Measurements from ENCODE around the gene STXBP4.

DNA sequence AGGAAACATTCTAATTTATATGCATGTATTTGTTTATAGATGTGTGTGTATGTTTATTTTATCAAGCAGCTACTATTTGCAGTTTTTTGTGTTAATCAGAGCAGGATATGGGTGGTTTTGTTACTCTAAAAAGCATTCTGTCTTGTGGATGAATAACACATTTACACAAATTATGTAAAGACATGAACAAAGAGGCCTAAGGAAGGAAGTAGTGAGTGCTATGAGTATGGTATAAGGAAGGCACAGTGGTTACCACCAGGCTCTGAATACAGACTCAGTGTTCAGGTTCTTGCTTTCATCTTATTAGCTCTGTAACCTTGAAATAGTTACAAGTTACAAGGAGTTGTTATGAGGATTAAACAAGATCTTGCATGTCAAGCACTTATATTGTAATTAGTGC lies 33.9 kb downstream of the STXBP4 start:
- no peak for TF ChIP-seq POLR2AphosphoS5 (IDR thresholded peaks at IDR 0.05)
- TF ChIP-seq, protein P1, sequence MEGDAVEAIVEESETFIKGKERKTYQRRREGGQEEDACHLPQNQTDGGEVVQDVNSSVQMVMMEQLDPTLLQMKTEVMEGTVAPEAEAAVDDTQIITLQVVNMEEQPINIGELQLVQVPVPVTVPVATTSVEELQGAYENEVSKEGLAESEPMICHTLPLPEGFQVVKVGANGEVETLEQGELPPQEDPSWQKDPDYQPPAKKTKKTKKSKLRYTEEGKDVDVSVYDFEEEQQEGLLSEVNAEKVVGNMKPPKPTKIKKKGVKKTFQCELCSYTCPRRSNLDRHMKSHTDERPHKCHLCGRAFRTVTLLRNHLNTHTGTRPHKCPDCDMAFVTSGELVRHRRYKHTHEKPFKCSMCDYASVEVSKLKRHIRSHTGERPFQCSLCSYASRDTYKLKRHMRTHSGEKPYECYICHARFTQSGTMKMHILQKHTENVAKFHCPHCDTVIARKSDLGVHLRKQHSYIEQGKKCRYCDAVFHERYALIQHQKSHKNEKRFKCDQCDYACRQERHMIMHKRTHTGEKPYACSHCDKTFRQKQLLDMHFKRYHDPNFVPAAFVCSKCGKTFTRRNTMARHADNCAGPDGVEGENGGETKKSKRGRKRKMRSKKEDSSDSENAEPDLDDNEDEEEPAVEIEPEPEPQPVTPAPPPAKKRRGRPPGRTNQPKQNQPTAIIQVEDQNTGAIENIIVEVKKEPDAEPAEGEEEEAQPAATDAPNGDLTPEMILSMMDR (IDR thresholded peaks at IDR 0.05): no peak
- TF ChIP-seq POLR2A (IDR thresholded peaks at IDR 0.05): no peak
